Keratinocyte (primary cell): ENCODE measurements around the gene LIMA1. TPM values are rescaled to one million over a fixed set of nuclear protein-coding genes. Genes with fewer than 3 reads are reported as not detected.
"Not testable (repeated sequence)": the region's sequence is repeated elsewhere in the genome, so short reads cannot be mapped to it uniquely, and the experiment has no call there.

Experiments
- DNase-seq: peaks from one replicate; pipeline ENCODE4 v3.0.0-alpha.2; 2011; ENCODE audit warnings: low read depth, missing footprints, low spot score
- FAIRE-seq: peaks from 2 replicates; lab custom pipeline; 2011; peaks lifted over from hg19 to GRCh38; lab: Jason Lieb, UNC
- H2AFZ ChIP-seq: 2 replicates; pipeline ENCODE4 v1.6.0; 2012; ENCODE audit warnings: low read length, control low read depth, inconsistent platforms; ENCODE audit not compliant: control insufficient read depth
- H3K27ac ChIP-seq: 2 replicates; pipeline ENCODE4 v1.5.1; 2011; ENCODE audit warnings: low read length; ENCODE audit not compliant: control insufficient read depth, insufficient read depth
- H3K27me3 ChIP-seq: 3 replicates; pipeline ENCODE4 v1.6.0; 2011; ENCODE audit warnings: low read length; ENCODE audit not compliant: control insufficient read depth, insufficient read depth; ENCODE audit errors: extremely low read depth
- H3K36me3 ChIP-seq, 2 experiments: 2 replicates in 1 of 2; 3 replicates in 1 of 2; pipeline ENCODE4 v1.5.1; 2011; ENCODE audit warnings: low read length in 2 of 2, mild to moderate bottlenecking in 1 of 2; ENCODE audit not compliant: control insufficient read depth in 2 of 2, insufficient read depth in 2 of 2; ENCODE audit errors: extremely low read depth in 1 of 2
- H3K4me1 ChIP-seq: 3 replicates; pipeline ENCODE4 v1.5.1; 2011; ENCODE audit warnings: low read length; ENCODE audit not compliant: control insufficient read depth, insufficient read depth; ENCODE audit errors: extremely low read depth
- H3K4me2 ChIP-seq: 3 replicates; pipeline ENCODE4 v1.6.0; 2011; ENCODE audit warnings: low read depth, low read length; ENCODE audit not compliant: control insufficient read depth, insufficient read depth; ENCODE audit errors: extremely low read depth
- H3K4me3 ChIP-seq, 3 experiments: fragments of 200-600 bp in 1 of 3; sonication (generic) in 1 of 3; 2 replicates in 2 of 3; 3 replicates in 1 of 3; pipeline ENCODE4 v1.5.1; 2011 to 2016; ENCODE audit warnings: low read length in 3 of 3, mild to moderate bottlenecking in 3 of 3, control low read depth in 2 of 3, inconsistent platforms in 1 of 3, low read depth in 1 of 3, mixed read lengths in 1 of 3, mixed run types in 1 of 3, moderate library complexity in 1 of 3; ENCODE audit not compliant: control insufficient read depth in 2 of 3, insufficient read depth in 2 of 3; ENCODE audit errors: extremely low read depth in 1 of 3
- H3K79me2 ChIP-seq: 2 replicates; pipeline ENCODE4 v1.6.0; 2012; ENCODE audit warnings: low read length; ENCODE audit not compliant: control insufficient read depth, insufficient read depth
- H3K9ac ChIP-seq: 3 replicates; pipeline ENCODE4 v1.6.0; 2011; ENCODE audit warnings: low read length; ENCODE audit not compliant: control insufficient read depth, insufficient read depth; ENCODE audit errors: extremely low read depth
- H3K9me1 ChIP-seq: 3 replicates; pipeline ENCODE4 v1.6.0; 2011; ENCODE audit warnings: low read length; ENCODE audit not compliant: control insufficient read depth, insufficient read depth; ENCODE audit errors: extremely low read depth
- H3K9me3 ChIP-seq: 2 replicates; pipeline ENCODE4 v1.5.1; 2012; ENCODE audit warnings: low read depth, low read length; ENCODE audit not compliant: control insufficient read depth
- H4K20me1 ChIP-seq: 3 replicates; pipeline ENCODE4 v1.6.0; 2011; ENCODE audit warnings: low read length; ENCODE audit not compliant: control insufficient read depth, insufficient read depth; ENCODE audit errors: extremely low read depth
- CTCF ChIP-seq, 3 experiments: IDR thresholded peaks in 1 of 3; conservative IDR thresholded peaks in 1 of 3; optimal IDR thresholded peaks in 1 of 3; 2 replicates in 2 of 3; 3 replicates in 1 of 3; pipeline versions ENCODE3 to v1.5.1; 2011; ENCODE audit warnings: low read length in 3 of 3, mild to moderate bottlenecking in 3 of 3, moderate library complexity in 2 of 3, control low read depth in 1 of 3, inconsistent platforms in 1 of 3; ENCODE audit not compliant: insufficient read depth in 2 of 3; ENCODE audit errors: extremely low read depth in 1 of 3
- EZH2 ChIP-seq: IDR thresholded peaks from one replicate; pipeline ENCODE4 v1.6.1; 2012; ENCODE audit warnings: inconsistent platforms, mild to moderate bottlenecking, low read length, moderate library complexity
- dilution Hi-C: fragments of 300-500 bp; cut with MboI; formaldehyde crosslinking; loops from one replicate; pipeline ENCODE4 v1.7.0; 2020; ENCODE audit warnings: low sequenced_read_pairs; ENCODE audit not compliant: extremely low pct_ligation_motif_present
- polyA plus RNA-seq, 5 experiments: library from polyadenylated mRNA; depleted of rRNA in 3 of 5; stranded (reverse) in 3 of 5; stranded (forward) in 1 of 5; unstranded in 1 of 5; fragments of >200 nt; gene quantifications; 1 replicate in 1 of 5; 2 replicates in 3 of 5; 3 replicates in 1 of 5; pipeline versions ENCODE4 v1.2.1 to v1.2.3, GENCODE V29; 2011 to 2012; ENCODE audit warnings: missing spikeins in 2 of 5, low read depth in 1 of 5, low replicate concordance in 1 of 5

LIMA1 gene
- polyA plus RNA-seq, 1 donor (not counting 4 experiments of a cell fraction or from before 2014, with no cell fraction given): 510 TPM

GRCh38 chr12:50315803-50316202 is 32.5 kb upstream of the LIMA1 start:
- H3K4me3 ChIP-seq: no peak overlapping the region
- no peak overlapping the region for H2AFZ ChIP-seq
- no peaks in the 10 kb centered on the region for H3K79me2 ChIP-seq
- no peaks in the 10 kb centered on the region for H3K36me3 ChIP-seq
- DNase-seq (no peak), FAIRE-seq (no peak)
- no peak overlapping the region for H3K4me2 ChIP-seq
- TF ChIP-seq EZH2 (no peak), CTCF (optimal IDR thresholded peaks at IDR 0.05 in 1 of 3, IDR thresholded peaks at IDR 0.05 in 1 of 3, conservative IDR thresholded peaks at IDR 0.05 in 1 of 3; ENCODE audit: extremely low read depth in 1 of 3, insufficient read depth in 2 of 3, low read length in 3 of 3) (no peak)
- no peaks in the 10 kb centered on the region for H3K27me3 ChIP-seq
- no peak overlapping the region for H3K9ac ChIP-seq
- dilution Hi-C loops: no loop called here
- no peak overlapping the region for H3K27ac ChIP-seq
- no peaks in the 10 kb centered on the region for H3K9me1 ChIP-seq
- H3K4me1 ChIP-seq: peaks cover 6% of the 10 kb centered on the region
- no peaks in the 10 kb centered on the region for H4K20me1 ChIP-seq
- no peaks in the 10 kb centered on the region for H3K9me3 ChIP-seq

GRCh38 chr12:50314636-50315312 is 31.5 kb upstream of the LIMA1 start:
- Histone ChIP-seq H3K4me2 (no peak overlapping the region), H3K9me1 (no peaks in the 10 kb centered on the region), H3K27ac (no peak overlapping the region), H3K9me3 (no peaks in the 10 kb centered on the region), H3K27me3 (no peaks in the 10 kb centered on the region), H3K9ac (no peak overlapping the region), H3K79me2 (no peaks in the 10 kb centered on the region), H3K36me3 (no peaks in the 10 kb centered on the region), H4K20me1 (no peaks in the 10 kb centered on the region), H3K4me1 (peaks cover 6% of the 10 kb centered on the region), H3K4me3 (no peak overlapping the region), H2AFZ (no peak overlapping the region)
- no peak for TF ChIP-seq EZH2
- peak in 2 of 3 experiments; percentile 41 to 51 for TF ChIP-seq CTCF (optimal IDR thresholded peaks at IDR 0.05 in 1 of 3, IDR thresholded peaks at IDR 0.05 in 1 of 3, conservative IDR thresholded peaks at IDR 0.05 in 1 of 3; ENCODE audit: extremely low read depth in 1 of 3, insufficient read depth in 2 of 3, low read length in 3 of 3)
- FAIRE-seq: no peak
- dilution Hi-C loops: no loop called here
- no peak for DNase-seq

DNA sequence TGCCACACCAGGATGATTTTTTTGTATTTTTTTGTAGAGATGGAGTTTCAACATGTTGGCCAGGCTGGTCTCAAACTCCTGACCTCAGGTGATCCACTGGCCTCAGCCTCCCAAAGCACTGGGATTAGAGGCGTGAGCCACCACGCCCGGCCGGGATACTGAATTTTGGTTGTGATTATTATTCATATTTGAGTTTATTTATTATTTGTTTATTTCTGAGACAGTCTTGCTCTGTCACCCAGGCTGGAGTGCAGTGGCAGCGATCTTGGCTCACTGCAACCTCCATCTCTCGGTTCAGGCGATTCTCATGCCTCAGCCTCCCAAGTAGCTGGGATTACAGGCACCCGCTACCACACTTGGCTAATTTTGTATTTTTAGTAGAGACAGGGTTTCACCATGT is 30.7 kb upstream of the LIMA1 start:
- dilution Hi-C loops, H3K4me2 ChIP-seq, H3K9me3 ChIP-seq, DNase-seq, H3K4me1 ChIP-seq, H3K27me3 ChIP-seq, H3K79me2 ChIP-seq, FAIRE-seq, H3K4me3 ChIP-seq, H3K9me1 ChIP-seq, H2AFZ ChIP-seq, H4K20me1 ChIP-seq, H3K9ac ChIP-seq, H3K36me3 ChIP-seq: not testable (repeated sequence)
- peak overlapping the region; percentile 31 for H3K27ac ChIP-seq
